ENCODE results near the gene HLA-DMB. TPM values are rescaled to one million over a fixed set of nuclear protein-coding genes. Genes with fewer than 3 reads are reported as not detected.

HLA-DMB gene
- total and polyA plus RNA-seq, 10 of the 15 experiments (the other 5 are each of a cell fraction or from before 2014, with no cell fraction given), result 114 to 173 (median 150) TPM

GRCh38 chr6:32971581-32972352 is 30.9 kb upstream of the HLA-DMB start (continued):
- TF ChIP-seq ELK1 (IDR thresholded peaks at IDR 0.05; ENCODE audit: low read depth, low read length), result no peak
- TF ChIP-seq RAD21 (IDR thresholded peaks at IDR 0.05; ENCODE audit: insufficient read depth, low read depth, low read length), result no peak
- 0 out of 2 replicates have a peak, but pooled peaks have one; percentile 22 for TF ChIP-seq SMC3 (IDR thresholded peaks at IDR 0.05; ENCODE audit: borderline replicate concordance, low read length)
- no peak for TF ChIP-seq IRF3 (IDR thresholded peaks at IDR 0.05)
- no peak for TF ChIP-seq BMI1 (IDR thresholded peaks at IDR 0.05; ENCODE audit: borderline replicate concordance)
- 0 out of 2 replicates have a peak, but pooled peaks have one; percentile 68 for TF ChIP-seq IRF4 (IDR thresholded peaks at IDR 0.05; ENCODE audit: low read depth, low read length)
- TF ChIP-seq ZNF217 (IDR thresholded peaks at IDR 0.05), result no peak
- TF ChIP-seq BACH1 (IDR thresholded peaks at IDR 0.05; ENCODE audit: borderline replicate concordance), result peak; percentile 96
- TF ChIP-seq SREBF2 (IDR thresholded peaks at IDR 0.05; ENCODE audit: low read length), result 0 out of 2 replicates have a peak, but pooled peaks have one; percentile 3
- peak; percentile 100 for TF ChIP-seq NBN (IDR thresholded peaks at IDR 0.05)
- TF ChIP-seq NFYA (IDR thresholded peaks at IDR 0.05; ENCODE audit: borderline replicate concordance, low read depth, low read length), result no peak
- TF ChIP-seq PAX5 (IDR thresholded peaks at IDR 0.05; ENCODE audit: borderline replicate concordance, low read depth, low read length), result no peak; the same call in 1 of the 2 replicates
- peak; percentile 98 for TF ChIP-seq CBFB (IDR thresholded peaks at IDR 0.05; ENCODE audit: low read depth)
- TF ChIP-seq CBX3 (IDR thresholded peaks at IDR 0.05; ENCODE audit: borderline replicate concordance, low read depth), result no peak
- TF ChIP-seq SRF (IDR thresholded peaks at IDR 0.05; ENCODE audit: low read depth in 2 of 2, low read length in 2 of 2), result no peak
- TF ChIP-seq NR2C1 (IDR thresholded peaks at IDR 0.05), result peak; percentile 66
- no peak for TF ChIP-seq CTCF (IDR thresholded peaks at IDR 0.05 in 2 of 3, conservative IDR thresholded peaks at IDR 0.05 in 1 of 3; ENCODE audit: control insufficient read depth in 2 of 3, extremely low read depth in 1 of 3, insufficient read depth in 1 of 3, low read depth in 3 of 3, low read length in 3 of 3)
- TF ChIP-seq NFIC (IDR thresholded peaks at IDR 0.05; ENCODE audit: low read depth, low read length), result no peak
- no peak for TF ChIP-seq KAT2A (conservative IDR thresholded peaks at IDR 0.05; ENCODE audit: control insufficient read depth, low read depth, low read length)
- peak; percentile 98 for TF ChIP-seq IKZF1 (conservative IDR thresholded peaks at IDR 0.05)
- TF ChIP-seq RUNX3 (IDR thresholded peaks at IDR 0.05; ENCODE audit: low read length), result no peak
- TF ChIP-seq MAX (IDR thresholded peaks at IDR 0.05; ENCODE audit: low read depth, low read length), result peak; percentile 3
- peak; percentile 97 for TF ChIP-seq SMAD1 (IDR thresholded peaks at IDR 0.05; ENCODE audit: low read depth, partially characterized antibody)
- TF ChIP-seq EGR1 (IDR thresholded peaks at IDR 0.05; ENCODE audit: borderline replicate concordance in 1 of 2, low read depth in 2 of 2, low read length in 2 of 2), result peak; percentile 83 to 99
- peak; percentile 100 for TF ChIP-seq POU2F2 (IDR thresholded peaks at IDR 0.05; ENCODE audit: borderline replicate concordance, low read depth, low read length)
- TF ChIP-seq CEBPB (IDR thresholded peaks at IDR 0.05; ENCODE audit: borderline replicate concordance in 1 of 2, low read depth in 2 of 2, low read length in 2 of 2), result no peak

Measured in GM12878 (cell line).